ENCODE data around the gene CYP4F8. TPM values are rescaled to one million over a fixed set of nuclear protein-coding genes. Genes with fewer than 3 reads are reported as not detected.

Gene CYP4F8
- total RNA-seq, 1 experiment from 2014 or later, result not detected

GRCh38 chr19:15644066-15644741 is 29.2 kb downstream of the CYP4F8 start:
- Mint-ChIP-seq H3K4me1 (no peaks in the 10 kb centered on the region), H3K9me3 (peaks cover 94 to 98% of the 10 kb centered on the region in 2 experiments), H3K36me3 (ENCODE audit: insufficient read depth in 1 of 3, low read depth in 3 of 3) (peaks cover 3 to 49% (median 6%) of the 10 kb centered on the region in 3 experiments; a peak in 5 of 7 replicates), H3K27ac (no peak overlapping the region), H3K27me3 (ENCODE audit: low read depth) (peaks cover 6% of the 10 kb centered on the region), H3K4me3 (no peak overlapping the region)
- Histone ChIP-seq H2BK15ac (ENCODE audit: low read depth, low read length) (no peak overlapping the region), H3K9me3 (ENCODE audit: control insufficient read depth, low read depth, low read length) (peaks cover 97% of the 10 kb centered on the region), H3K27ac (ENCODE audit: insufficient read length, low read depth, low read length) (no peak overlapping the region), H4K5ac (ENCODE audit: insufficient read length, low read depth, low read length) (no peak overlapping the region), H4K20me1 (ENCODE audit: control insufficient read depth, insufficient read depth, insufficient read length) (no peaks in the 10 kb centered on the region), H3K23ac (ENCODE audit: insufficient read length, low read depth, low read length) (no peak overlapping the region), H3K79me1 (ENCODE audit: insufficient read depth, low read depth, low read length, poor library complexity, severe bottlenecking) (no peaks in the 10 kb centered on the region), H3K14ac (ENCODE audit: insufficient read depth, low read length) (no peak overlapping the region), H3K23me2 (ENCODE audit: insufficient read length, low read depth, low read length, poor library complexity, severe bottlenecking) (no peaks in the 10 kb centered on the region), H2BK5ac (ENCODE audit: insufficient read length, low read length) (no peak overlapping the region), H4K91ac (ENCODE audit: insufficient read length, low read depth, low read length) (no peak overlapping the region), H3K4ac (ENCODE audit: low read depth, low read length) (no peak overlapping the region), H4K8ac (replicated peaks; ENCODE audit: insufficient read length, low read depth, low read length) (no peak overlapping the region), H2BK12ac (ENCODE audit: insufficient read length, low read depth, low read length) (no peak overlapping the region), H3K56ac (ENCODE audit: insufficient read length, low read depth, low read length) (no peak overlapping the region), H2AFZ (ENCODE audit: low read length) (no peak overlapping the region), H2BK120ac (ENCODE audit: low read depth, low read length, poor library complexity, severe bottlenecking) (no peak overlapping the region), H3K79me2 (ENCODE audit: insufficient read depth, low read length) (no peaks in the 10 kb centered on the region), H2AK5ac (ENCODE audit: insufficient read length, low read length) (no peak overlapping the region), H3K4me1 (ENCODE audit: insufficient read depth, low read length) (no peaks in the 10 kb centered on the region), H3K4me2 (ENCODE audit: insufficient read depth, insufficient read length, low read length) (no peak overlapping the region), H3K9ac (ENCODE audit: extremely low read depth, insufficient read length, low read length) (no peak overlapping the region), H3K27me3 (ENCODE audit: insufficient read depth, low read length) (no peaks in the 10 kb centered on the region), H3T11ph (ENCODE audit: low read length) (no peak overlapping the region), H2BK20ac (ENCODE audit: low read depth, low read length, poor library complexity, severe bottlenecking) (no peak overlapping the region), H3K18ac (ENCODE audit: insufficient read length, low read depth, low read length) (no peak overlapping the region)
- no peak for TF ChIP-seq CTCF (conservative IDR thresholded peaks at IDR 0.05)
- DNase-seq, result no peak
- no CpG with 5 or more reads among the region's 3 CpGs for WGBS (ENCODE audit: extremely low coverage, insufficient read length, low lambda C conversion rate)

Measured in H9 (cell line).